GM18873 (cell line): ENCODE measurements around the gene HSDL1.
"Not testable (repeated sequence)": the region's sequence is repeated elsewhere in the genome, so short reads cannot be mapped to it uniquely, and the experiment has no call there.

Source experiments
- ATAC-seq: cut with Tn5 transposase; IDR thresholded peaks from one replicate; pipeline ENCODE4 v1.9.1; 2021; ENCODE audit warnings: mild to moderate bottlenecking, moderate library complexity, moderate number of reproducible peaks; ENCODE audit not compliant: unreplicated experiment, low FRiP score

The HSDL1 gene

DNA sequence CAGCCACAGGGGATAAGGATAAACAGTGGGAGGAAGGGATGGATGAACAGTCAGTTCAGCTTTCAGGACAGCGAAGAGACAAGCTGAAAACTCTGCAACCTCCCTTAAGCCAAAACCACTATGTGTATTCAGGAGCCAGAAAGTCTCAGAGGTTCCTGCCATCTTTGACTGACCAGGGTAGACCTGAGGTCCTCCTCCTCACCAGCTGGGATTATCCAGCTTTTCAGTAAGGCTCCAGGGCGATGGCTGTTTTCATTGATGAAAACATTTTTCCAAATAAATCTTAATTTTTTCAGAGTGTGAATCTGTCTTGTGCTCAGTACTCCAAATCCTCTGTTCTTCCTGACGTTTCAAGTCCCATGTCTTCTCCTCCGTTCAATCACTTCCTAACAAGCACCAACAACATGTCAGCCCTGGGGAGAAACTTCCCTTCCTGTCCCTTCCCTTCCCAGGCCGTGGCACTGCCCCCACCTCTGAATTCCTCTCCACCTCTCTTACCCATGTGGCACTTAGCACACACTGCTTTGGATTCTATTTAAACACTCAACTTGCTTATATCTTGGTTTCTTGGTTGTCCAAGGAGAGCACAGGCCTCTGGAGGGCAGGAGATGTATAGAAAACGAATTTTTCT lies 5.2 kb downstream of the HSDL1 start:
- no peak for ATAC-seq

DNA sequence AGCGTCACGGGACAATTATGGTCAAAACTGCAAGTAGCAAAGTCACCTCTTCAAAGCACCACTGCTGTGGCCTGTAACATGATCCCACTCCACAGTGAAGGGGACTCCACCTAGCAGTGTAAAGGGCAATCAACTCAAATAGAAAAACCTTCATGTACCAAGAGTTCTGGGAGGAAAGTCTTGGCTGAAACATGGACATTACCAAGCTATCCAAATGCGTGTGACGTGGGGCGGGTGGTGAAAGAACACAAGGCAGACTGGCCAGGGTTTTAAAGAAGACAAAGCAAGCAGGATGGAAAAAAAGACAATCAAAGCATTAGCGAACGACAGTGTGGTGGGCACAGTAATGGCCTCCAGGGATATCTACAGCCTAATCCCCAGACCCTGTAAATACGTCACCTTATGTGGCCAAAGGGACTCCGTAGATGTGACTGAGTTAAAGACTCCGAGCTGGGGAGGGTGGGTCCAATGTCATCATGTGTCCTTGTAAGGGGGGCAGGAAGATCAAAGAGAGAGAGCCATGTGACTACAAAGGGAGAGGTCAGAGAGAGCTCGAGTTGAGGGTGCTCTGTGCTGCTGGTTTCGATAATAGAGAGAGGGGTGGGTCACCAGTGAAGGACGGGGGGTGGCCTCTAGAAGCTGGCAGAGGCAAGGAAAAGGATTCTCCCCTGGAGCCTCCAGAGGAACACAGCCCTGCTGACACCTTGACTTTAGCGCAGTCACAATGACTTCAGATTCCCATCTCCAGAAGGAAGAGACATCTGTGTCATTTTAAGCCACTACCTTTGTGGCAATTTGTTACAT lies 6.0 kb downstream of the HSDL1 start:
- no peak for ATAC-seq

DNA sequence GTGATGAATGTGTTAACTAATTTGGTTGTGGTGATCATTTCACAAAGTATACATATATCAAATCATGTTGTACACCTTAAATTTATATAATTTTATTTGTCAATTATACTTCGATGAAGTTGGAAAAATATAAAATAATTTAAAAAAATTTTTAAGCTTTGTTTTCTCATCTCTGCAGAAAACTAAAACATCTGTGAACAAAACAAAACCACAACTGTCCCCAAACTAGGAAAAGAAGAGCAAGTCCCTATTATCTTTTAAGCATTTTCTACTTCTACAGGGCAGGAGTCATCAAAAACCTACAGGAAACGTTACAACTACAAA lies 6.5 kb downstream of the HSDL1 start:
- no peak for ATAC-seq

DNA sequence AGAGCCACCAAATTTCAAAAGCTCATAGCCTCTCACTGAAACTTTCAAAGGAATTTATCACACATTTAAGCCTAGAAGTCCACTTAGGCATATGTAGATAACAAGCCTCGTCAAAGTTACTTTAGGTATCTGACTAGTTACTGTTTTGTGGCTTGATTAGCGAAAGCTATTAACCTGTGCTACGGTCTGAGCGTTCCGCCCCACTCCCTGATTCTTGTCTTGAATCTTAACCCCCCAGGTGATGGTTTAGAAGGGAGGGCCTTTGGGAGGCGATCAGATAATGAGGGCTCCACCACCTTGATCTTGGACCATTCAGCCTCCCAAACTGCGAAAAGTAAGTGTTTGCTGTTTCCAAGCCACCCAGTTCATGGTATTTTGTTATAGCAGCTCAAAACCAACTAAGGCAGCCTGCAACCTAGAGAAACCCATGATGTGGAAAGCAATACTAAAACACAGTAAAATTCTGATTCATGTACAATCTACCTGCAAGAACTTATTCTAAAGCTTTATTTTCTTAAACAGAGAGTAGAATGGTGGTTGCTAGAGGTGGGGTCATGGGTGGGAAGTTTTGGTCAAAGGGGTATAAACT lies 7.1 kb downstream of the HSDL1 start:
- no peak for ATAC-seq

DNA sequence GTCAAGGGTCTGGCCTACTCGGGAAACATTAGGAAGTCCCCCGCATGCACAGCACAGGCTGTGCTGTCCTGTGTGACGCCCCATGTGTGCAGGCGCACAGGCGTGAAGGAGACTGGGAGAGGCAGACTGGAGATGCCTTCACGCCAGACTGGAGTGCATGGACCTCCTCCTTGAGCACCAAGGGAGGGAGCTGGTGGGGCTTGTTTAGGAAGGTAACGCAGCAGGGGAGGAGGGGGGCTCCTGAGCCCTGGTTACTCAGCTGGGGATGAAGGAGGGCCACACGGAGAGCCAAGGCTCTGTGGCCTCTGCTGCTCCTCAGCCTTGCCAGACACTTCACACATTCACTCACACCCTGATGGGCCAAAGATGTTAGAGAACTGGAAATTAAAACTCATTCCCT lies 7.7 kb downstream of the HSDL1 start:
- ATAC-seq = no peak

DNA sequence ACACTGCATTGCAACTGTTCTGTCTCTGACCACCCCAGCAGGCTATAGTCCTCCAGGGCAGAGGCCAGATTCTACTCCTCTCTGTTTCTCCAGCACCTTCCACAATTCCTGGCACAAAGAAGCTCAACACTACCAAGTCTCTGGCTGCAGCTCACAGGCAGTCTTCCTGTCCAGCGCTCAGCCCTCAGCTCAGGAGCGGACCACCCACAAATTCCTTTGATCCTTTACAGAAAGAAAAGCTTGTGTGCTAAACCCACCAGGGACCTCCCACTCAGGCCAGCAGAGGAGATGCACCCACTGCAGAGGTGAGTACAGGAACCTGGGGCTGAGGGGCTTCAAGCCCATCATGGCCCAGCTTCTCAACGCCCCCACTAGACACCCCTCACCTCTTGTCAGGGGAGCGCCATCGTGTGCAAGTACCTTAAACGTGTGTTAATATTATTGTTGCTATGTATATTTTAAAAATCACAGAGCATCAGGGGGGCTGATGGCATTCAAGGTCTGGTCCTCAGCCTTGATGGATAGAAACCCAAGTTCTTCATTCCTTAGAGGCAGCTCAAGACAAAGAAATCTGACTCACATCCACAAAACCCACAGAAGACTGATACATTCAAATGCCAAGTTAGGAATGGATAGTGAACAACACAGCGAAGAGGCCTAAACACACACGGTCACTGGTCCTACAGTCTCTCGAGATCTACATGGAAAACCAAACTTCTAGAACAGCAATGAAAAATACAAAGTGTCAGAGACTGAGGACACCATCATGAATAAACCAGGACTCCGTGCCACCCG lies 8.4 kb downstream of the HSDL1 start:
- ATAC-seq = no peak

DNA sequence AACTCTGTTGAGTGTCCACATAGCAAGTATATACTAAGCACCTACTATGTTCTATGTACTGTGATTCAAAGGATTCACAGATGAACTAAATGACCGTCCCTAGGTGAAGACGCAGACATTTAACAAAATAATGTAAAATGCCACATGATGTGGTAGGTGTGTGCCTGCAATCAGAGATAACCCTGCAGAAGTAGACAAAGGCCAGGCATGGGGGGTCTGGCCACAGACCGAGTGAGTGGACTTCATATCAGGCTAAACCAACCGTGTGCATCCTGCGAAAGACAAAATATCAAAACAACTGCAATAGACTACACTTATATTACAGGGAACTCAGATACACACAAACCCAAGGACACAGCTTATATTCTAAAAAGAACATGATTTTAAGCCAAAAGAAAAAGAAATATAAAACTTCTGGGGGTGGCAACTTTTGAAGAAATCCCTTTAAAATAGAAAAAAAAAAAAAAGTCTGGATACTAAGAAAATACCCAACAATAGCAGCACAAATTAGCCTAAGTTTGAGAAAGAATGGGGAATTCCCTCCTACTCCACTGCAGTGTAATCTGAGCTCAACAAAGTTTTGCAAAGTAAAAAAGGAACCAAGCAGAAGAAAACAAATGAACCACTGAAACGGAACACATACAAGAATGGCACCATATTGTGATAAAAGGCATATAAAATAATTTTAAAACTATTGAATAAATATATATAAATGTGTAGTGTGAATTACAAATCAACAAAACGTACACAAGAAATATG lies 12.3 kb downstream of the HSDL1 start:
- ATAC-seq = no peak

DNA sequence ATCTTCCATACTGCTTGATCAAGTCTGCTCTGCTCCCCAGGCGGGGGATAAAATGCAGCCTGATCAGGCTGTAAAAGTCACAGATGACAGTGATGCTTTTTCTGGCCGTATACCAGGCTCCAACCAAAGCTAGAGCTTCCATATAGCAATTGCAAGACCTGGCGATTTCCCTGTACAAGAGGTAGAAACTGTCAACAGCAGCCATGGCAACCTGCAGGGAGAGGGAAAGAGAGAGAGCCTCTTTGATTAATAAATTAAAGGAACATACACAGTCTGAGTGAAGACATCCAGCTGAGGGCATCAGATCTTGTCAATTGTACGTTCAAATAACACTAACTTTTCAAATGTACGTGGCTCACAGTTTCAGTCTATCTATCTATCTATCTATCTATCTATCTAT lies 13.9 kb downstream of the HSDL1 start:
- ATAC-seq = no peak

DNA sequence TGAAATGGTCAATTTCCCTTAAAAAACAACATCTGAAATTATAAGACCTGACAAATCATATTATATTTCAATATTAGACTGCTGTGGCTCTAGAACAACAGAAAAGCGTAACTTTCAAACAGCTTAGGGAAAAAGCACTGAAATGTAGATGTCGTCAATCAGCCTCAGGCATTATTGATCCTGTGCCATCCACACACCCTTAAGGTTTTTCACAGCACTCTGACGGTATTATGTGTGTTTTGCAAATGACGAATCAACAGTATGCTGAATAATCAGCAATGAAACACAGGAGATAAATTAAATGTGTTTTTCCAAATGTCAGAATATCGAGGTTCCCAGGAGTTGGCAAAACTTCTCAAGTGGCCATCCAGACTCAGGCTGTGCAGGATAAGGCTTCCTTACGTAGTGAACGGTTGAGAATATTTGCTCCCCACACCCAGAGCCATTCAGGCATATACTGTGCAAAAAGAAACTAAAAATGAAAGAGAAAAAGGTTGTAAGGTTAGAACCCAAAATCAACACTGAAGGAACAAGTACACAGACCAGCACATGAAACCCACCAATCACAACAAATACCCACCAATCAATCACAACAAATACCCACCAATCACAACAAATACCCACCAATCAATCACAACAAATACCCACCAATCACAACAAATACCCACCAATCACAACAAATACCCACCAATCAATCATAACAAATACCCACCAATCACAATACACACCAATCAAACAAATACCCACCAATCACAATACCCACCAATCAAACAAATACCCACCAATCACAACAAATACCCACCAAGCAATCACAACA lies 20.5 kb downstream of the HSDL1 start:
- ATAC-seq = no peak

DNA sequence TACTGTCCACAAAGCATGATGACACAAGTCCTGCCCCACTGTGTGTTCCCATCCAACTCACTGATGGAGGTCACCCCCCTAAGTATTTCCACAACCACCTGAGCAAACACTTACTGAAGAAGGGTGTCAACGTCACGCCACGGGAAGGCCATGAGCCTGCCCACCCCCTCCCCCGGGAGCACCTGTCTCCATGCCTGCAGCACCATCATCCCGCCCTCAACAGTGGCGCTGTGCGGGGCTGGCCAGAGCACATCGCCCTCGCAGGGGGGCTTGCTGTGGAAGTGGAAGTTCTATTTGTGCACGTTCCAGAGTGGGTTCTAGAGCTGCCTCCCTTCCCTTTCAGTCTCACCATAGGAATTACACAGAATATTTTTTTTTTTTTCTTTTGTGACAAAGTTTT lies 24.0 kb downstream of the HSDL1 start:
- ATAC-seq = no peak

DNA sequence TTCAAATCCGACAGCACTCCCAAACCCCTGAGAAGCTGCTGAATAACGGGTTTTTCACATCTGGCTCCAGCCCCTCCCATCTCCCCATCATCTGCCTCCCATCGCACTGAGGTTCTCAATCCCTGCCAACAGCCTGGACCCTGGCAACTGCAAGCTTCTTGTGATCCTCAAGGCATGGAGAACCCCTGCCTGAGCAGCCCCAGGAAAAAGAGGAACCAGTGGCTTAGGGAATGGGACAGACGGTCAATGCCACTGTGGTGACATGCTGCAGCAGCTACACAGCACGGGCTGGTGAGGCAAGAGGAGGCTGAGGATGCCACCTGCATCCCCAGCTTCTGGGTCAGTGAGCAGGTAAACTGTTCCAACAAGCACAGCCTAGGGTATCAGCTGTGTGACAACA lies 25.0 kb downstream of the HSDL1 start:
- ATAC-seq = no peak

DNA sequence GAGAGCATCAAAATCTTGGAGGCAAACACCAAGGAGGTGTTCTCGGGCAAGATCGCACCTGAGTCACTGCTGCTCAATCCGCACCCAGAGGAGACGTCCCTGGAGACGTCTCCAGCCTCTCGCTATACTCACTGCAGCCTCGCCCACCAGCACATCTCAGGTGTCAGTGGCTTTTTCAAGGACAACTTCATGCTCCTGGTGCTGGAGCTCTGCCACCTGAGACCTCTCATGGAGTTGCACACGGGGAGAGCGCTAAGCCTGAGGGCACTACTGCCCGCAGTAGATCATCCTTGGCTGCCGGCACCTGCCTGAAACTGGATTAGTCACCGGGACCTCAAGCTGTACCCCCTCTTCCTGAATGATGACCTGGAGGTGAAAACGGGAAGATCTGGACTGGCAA lies 25.6 kb downstream of the HSDL1 start:
- ATAC-seq = no peak

DNA sequence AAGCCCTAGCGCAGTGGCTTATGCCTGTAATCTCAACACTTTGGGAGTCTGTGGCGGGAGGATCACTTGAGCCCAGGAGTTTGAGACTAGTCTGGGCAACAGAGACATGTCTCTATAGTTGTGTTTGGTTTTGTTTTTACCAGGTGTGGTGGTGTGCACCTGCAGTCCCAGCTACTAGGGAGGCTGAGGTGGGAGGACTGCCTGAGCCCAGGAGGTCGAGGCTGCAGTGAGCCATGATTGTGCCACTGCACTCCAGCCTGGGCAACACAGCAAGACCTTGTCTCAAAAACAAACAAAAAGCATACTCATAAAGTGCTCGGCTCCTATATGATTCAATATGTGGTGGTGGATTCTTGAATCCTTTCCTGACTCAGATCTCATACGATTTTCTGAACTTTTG lies 26.7 kb downstream of the HSDL1 start:
- not testable (repeated sequence) for ATAC-seq

DNA sequence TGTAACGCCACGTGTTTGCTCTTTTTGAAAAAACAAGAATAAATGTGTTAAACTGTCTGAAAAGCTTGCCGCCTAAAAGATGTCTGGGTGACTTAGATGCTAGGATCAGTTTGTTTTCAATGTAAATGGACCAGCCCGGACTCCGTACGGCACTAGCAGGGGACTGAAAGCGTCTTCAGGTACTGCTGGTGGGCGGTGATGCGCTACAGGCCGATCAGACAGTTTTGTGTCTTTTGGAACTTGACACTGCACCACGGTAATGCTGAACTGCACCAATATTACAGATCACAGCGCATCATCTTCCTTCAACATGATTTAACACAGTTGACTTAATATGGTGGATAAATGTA lies 27.5 kb downstream of the HSDL1 start:
- no peak for ATAC-seq

DNA sequence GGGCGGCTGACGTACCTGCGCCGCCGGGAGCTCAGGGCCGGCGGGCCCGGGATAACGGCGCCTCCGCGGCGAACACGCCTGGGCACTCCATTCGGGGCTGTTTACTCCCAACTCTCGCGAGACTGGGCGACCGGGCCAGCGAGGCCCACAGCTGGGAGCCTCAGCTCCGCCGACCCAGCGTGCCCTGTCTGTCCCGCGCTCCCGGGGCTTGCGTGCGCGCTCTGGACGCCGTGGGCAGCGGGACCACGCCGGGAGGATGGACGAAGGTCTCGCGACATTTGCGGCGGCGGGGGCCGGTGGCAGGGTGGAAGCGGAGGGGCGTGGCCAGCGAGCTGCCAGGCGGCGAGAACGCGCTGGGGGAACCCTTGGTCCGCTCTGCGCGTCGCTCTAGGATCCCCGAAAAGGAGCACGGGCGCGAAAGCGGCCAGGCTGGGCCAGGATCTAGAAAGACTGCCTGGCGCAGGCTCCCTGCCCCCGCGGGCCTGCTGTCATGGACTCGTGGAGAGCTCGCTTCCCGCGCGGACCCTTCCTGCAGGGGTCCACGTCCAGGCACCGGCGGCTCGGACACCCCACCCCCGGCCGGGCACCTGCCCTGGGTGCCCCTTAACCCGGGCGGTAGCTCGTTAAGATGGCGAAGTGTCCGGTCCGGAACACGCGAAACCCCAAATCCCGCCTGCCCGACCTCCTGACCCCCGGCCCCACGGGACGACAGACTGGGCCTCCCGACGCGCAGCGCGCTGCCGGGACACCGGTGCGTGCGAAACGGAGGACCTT lies 28.1 kb downstream of the HSDL1 start, which contains the start of gene MBTPS1:
Gene MBTPS1, minus strand, starts transcription at position 223 of the 774 bp plus-strand sequence. CDS start 15,159 bp downstream, outside the sequence.
- ATAC-seq = peak; percentile 86

DNA sequence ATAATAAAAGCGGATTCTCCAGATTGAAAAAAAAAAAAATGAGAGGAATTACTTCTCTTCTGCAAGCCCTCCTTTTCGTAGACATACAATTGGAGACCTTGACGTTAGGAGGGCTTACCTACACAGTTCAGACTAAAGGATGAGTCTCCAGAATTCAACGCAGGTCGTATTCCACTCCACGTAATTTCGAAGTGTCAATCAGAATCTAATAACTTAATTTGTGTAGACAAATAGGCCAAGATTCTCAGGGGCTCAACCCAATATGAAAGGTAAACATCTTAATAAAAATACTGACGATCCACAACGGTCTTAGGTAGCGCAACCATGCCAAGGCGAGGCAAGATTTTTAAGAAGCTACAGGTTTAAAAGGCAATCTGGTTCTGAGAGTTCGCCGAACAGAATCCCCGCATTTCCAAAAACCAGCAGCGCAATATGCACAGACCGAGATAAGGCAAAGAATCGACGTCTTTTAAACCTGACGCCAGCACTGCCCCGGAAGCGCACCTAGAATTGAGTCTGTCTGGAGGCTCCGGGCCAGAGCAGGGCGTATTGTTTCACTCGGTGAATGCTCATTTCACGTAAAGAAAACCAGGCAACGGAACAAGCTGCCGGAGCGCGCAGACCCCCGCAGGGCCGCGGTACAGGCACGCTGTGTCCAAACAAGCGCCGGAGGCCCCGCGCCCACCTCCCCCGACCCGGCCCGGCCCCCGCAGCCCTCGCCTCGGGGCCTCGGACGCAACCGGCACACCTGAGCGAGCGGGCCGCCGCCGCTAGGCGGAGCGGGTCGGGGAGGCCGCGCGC lies 28.9 kb downstream of the HSDL1 start:
- peak; percentile 11 for ATAC-seq

DNA sequence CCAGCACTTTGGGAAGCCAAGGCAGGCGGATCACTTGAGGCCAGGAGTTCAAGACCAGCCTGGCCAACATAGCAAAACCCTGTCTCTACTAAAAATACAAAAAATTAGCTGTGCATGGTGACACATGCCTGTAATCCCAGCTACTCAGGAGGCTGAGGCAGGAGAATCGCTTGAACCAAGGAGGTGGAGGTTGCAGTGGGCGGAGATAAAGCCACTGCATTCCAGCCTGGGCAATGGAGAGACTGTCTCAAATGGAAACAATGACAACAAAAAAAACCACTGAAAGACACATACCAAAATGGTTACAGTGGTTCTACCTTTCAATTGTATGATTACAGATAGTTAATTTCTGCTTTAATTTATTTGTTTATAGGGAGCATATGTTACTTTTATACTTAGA lies 33.0 kb downstream of the HSDL1 start:
- not testable (repeated sequence) for ATAC-seq

DNA sequence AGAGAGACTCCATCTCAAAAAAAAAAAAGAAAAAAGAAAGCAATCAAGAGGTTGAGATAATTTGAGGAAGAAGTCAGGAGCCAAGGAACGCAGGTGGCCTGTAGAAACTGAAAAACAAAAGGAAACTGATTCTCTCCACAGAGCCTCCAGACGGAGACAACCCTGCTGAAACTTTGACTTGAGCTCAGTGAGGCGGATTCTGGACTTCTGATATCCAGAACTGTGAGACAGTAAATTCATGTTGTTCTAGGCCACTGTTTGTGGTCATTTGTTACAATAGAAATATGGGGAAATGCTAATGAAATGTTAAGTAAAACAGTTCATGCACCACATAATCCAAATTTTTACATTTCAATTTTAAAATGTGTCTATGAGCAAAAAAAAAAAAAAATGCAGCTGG lies 33.5 kb downstream of the HSDL1 start:
- no peak for ATAC-seq
